ENCODE data around the gene DCAF12. TPM values are rescaled to one million over a fixed set of nuclear protein-coding genes. Genes with fewer than 3 reads are reported as not detected.

DCAF12 gene
- total and polyA plus RNA-seq, 2 of the 13 experiments (the other 11 are each of a cell fraction or from before 2014, with no cell fraction given), result 26.8 to 37.4 TPM

DNA sequence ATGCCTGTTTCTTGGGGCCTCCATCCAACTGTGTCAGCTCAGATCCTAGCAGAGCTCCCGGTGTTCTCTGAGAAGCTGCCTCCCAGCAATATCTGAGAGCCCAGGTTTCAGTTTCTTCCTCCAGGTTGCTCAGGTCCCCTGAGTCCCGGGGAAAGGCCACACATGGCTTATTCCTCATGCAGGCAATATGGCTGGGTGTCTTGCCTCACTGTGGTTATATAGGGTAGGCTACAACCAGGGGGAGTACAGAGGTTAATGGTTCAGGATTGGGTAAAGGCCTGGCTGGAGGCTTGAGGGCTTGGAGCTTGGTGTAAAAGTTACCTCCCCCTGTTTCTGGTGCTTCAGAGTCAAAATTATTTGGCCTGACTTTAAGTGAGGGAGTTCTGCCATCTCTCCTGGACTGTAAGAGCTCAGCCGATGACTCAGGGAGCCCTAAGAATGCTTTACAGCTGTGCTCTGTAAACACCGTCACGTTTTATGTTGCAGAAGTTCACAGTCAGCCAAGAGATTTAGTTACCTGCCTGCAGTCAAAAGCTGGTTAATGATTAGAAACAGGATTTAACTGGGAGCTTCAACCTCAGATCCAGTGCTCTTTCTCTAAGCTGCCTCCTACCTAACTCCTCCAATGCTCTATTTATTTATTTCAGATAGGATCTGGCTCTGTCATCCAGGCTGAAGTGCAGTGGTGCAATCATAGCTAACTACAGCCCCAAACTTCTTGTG lies 53.5 kb downstream of the DCAF12 start (continued):
- TF ChIP-seq, protein P1, sequence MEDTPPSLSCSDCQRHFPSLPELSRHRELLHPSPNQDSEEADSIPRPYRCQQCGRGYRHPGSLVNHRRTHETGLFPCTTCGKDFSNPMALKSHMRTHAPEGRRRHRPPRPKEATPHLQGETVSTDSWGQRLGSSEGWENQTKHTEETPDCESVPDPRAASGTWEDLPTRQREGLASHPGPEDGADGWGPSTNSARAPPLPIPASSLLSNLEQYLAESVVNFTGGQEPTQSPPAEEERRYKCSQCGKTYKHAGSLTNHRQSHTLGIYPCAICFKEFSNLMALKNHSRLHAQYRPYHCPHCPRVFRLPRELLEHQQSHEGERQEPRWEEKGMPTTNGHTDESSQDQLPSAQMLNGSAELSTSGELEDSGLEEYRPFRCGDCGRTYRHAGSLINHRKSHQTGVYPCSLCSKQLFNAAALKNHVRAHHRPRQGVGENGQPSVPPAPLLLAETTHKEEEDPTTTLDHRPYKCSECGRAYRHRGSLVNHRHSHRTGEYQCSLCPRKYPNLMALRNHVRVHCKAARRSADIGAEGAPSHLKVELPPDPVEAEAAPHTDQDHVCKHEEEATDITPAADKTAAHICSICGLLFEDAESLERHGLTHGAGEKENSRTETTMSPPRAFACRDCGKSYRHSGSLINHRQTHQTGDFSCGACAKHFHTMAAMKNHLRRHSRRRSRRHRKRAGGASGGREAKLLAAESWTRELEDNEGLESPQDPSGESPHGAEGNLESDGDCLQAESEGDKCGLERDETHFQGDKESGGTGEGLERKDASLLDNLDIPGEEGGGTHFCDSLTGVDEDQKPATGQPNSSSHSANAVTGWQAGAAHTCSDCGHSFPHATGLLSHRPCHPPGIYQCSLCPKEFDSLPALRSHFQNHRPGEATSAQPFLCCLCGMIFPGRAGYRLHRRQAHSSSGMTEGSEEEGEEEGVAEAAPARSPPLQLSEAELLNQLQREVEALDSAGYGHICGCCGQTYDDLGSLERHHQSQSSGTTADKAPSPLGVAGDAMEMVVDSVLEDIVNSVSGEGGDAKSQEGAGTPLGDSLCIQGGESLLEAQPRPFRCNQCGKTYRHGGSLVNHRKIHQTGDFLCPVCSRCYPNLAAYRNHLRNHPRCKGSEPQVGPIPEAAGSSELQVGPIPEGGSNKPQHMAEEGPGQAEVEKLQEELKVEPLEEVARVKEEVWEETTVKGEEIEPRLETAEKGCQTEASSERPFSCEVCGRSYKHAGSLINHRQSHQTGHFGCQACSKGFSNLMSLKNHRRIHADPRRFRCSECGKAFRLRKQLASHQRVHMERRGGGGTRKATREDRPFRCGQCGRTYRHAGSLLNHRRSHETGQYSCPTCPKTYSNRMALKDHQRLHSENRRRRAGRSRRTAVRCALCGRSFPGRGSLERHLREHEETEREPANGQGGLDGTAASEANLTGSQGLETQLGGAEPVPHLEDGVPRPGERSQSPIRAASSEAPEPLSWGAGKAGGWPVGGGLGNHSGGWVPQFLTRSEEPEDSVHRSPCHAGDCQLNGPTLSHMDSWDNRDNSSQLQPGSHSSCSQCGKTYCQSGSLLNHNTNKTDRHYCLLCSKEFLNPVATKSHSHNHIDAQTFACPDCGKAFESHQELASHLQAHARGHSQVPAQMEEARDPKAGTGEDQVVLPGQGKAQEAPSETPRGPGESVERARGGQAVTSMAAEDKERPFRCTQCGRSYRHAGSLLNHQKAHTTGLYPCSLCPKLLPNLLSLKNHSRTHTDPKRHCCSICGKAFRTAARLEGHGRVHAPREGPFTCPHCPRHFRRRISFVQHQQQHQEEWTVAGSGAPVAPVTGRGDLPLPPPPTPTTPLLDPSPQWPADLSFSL (CRISPR knock-in tag; IDR thresholded peaks at IDR 0.05), result no peak
- TF ChIP-seq, protein P2, sequence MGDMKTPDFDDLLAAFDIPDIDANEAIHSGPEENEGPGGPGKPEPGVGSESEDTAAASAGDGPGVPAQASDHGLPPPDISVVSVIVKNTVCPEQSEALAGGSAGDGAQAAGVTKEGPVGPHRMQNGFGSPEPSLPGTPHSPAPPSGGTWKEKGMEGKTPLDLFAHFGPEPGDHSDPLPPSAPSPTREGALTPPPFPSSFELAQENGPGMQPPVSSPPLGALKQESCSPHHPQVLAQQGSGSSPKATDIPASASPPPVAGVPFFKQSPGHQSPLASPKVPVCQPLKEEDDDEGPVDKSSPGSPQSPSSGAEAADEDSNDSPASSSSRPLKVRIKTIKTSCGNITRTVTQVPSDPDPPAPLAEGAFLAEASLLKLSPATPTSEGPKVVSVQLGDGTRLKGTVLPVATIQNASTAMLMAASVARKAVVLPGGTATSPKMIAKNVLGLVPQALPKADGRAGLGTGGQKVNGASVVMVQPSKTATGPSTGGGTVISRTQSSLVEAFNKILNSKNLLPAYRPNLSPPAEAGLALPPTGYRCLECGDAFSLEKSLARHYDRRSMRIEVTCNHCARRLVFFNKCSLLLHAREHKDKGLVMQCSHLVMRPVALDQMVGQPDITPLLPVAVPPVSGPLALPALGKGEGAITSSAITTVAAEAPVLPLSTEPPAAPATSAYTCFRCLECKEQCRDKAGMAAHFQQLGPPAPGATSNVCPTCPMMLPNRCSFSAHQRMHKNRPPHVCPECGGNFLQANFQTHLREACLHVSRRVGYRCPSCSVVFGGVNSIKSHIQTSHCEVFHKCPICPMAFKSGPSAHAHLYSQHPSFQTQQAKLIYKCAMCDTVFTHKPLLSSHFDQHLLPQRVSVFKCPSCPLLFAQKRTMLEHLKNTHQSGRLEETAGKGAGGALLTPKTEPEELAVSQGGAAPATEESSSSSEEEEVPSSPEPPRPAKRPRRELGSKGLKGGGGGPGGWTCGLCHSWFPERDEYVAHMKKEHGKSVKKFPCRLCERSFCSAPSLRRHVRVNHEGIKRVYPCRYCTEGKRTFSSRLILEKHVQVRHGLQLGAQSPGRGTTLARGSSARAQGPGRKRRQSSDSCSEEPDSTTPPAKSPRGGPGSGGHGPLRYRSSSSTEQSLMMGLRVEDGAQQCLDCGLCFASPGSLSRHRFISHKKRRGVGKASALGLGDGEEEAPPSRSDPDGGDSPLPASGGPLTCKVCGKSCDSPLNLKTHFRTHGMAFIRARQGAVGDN (CRISPR knock-in tag; IDR thresholded peaks at IDR 0.05), result no peak
- no peak for TF ChIP-seq SMAD1 (CRISPR knock-in tag; IDR thresholded peaks at IDR 0.05; ENCODE audit: borderline replicate concordance, low read depth)
- no peak for TF ChIP-seq ZNF709 (CRISPR knock-in tag; IDR thresholded peaks at IDR 0.05)
- TF ChIP-seq ADNP (CRISPR knock-in tag; IDR thresholded peaks at IDR 0.05), result no peak
- TF ChIP-seq NCOA2 (CRISPR knock-in tag; IDR thresholded peaks at IDR 0.05), result peak; percentile 41; the same call in 1 of the 2 replicates
- TF ChIP-seq RBM39 (IDR thresholded peaks at IDR 0.05; ENCODE audit: low read depth, low read length, poor library complexity, severe bottlenecking), result no peak
- peak; percentile 62; the same call in 1 of the 2 replicates for TF ChIP-seq ZNF788 (CRISPR knock-in tag; IDR thresholded peaks at IDR 0.05; ENCODE audit: borderline replicate concordance)
- TF ChIP-seq, protein P3, sequence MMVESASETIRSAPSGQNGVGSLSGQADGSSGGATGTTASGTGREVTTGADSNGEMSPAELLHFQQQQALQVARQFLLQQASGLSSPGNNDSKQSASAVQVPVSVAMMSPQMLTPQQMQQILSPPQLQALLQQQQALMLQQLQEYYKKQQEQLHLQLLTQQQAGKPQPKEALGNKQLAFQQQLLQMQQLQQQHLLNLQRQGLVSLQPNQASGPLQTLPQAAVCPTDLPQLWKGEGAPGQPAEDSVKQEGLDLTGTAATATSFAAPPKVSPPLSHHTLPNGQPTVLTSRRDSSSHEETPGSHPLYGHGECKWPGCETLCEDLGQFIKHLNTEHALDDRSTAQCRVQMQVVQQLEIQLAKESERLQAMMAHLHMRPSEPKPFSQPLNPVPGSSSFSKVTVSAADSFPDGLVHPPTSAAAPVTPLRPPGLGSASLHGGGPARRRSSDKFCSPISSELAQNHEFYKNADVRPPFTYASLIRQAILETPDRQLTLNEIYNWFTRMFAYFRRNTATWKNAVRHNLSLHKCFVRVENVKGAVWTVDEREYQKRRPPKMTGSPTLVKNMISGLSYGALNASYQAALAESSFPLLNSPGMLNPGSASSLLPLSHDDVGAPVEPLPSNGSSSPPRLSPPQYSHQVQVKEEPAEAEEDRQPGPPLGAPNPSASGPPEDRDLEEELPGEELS (CRISPR knock-in tag; IDR thresholded peaks at IDR 0.05), result peak; percentile 92
- TF ChIP-seq, protein P4, sequence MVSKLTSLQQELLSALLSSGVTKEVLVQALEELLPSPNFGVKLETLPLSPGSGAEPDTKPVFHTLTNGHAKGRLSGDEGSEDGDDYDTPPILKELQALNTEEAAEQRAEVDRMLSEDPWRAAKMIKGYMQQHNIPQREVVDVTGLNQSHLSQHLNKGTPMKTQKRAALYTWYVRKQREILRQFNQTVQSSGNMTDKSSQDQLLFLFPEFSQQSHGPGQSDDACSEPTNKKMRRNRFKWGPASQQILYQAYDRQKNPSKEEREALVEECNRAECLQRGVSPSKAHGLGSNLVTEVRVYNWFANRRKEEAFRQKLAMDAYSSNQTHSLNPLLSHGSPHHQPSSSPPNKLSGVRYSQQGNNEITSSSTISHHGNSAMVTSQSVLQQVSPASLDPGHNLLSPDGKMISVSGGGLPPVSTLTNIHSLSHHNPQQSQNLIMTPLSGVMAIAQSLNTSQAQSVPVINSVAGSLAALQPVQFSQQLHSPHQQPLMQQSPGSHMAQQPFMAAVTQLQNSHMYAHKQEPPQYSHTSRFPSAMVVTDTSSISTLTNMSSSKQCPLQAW (CRISPR knock-in tag; IDR thresholded peaks at IDR 0.05), result peak; percentile 87
- peak; percentile 69; the same call in 1 of the 2 replicates for TF ChIP-seq HOXA3 (CRISPR knock-in tag; IDR thresholded peaks at IDR 0.05)
